Measurements from ENCODE around the gene SUCLG2.

The SUCLG2 gene

GRCh38 chr3:67418426-67419217 lies 235.8 kb downstream of the SUCLG2 start:
- Histone ChIP-seq H3K36me3 (ENCODE audit: control insufficient read depth in 1 of 2, insufficient read depth in 2 of 2, low read length in 2 of 2) (no peaks in the 10 kb centered on the region), H3K9me3 (ENCODE audit: control insufficient read depth in 1 of 2, low read length in 2 of 2) (peaks cover 0 to 6% of the 10 kb centered on the region in 2 donors), H3K4me3 (ENCODE audit: low read depth in 1 of 2, low read length in 2 of 2) (no peak overlapping the region), H3K27ac (ENCODE audit: low read length) (no peak overlapping the region), H3K27me3 (ENCODE audit: low read depth, low read length) (no peaks in the 10 kb centered on the region), H3K4me1 (ENCODE audit: control insufficient read depth in 1 of 2, insufficient read depth in 2 of 2, low read length in 2 of 2) (no peaks in the 10 kb centered on the region)

- Histone ChIP-seq H3K27ac (ENCODE audit: low read length) (no peak overlapping the region), H3K4me1 (ENCODE audit: control insufficient read depth in 1 of 2, insufficient read depth in 2 of 2, low read length in 2 of 2) (no peaks in the 10 kb centered on the region), H3K4me3 (ENCODE audit: low read depth in 1 of 2, low read length in 2 of 2) (no peak overlapping the region), H3K9me3 (ENCODE audit: control insufficient read depth in 1 of 2, low read length in 2 of 2) (peaks cover 0 to 6% of the 10 kb centered on the region in 2 donors), H3K36me3 (ENCODE audit: control insufficient read depth in 1 of 2, insufficient read depth in 2 of 2, low read length in 2 of 2) (no peaks in the 10 kb centered on the region), H3K27me3 (ENCODE audit: low read depth, low read length) (no peaks in the 10 kb centered on the region)
Measured at GRCh38 chr3:67416703-67417102, 237.7 kb downstream of the SUCLG2 start.

- no peaks in the 10 kb centered on the region for H3K36me3 ChIP-seq (ENCODE audit: control insufficient read depth in 1 of 2, insufficient read depth in 2 of 2, low read length in 2 of 2)
- no peaks in the 10 kb centered on the region for H3K27me3 ChIP-seq (ENCODE audit: low read depth, low read length)
- peaks cover 0 to 6% of the 10 kb centered on the region in 2 donors for H3K9me3 ChIP-seq (ENCODE audit: control insufficient read depth in 1 of 2, low read length in 2 of 2)
- no peak overlapping the region for H3K4me3 ChIP-seq (ENCODE audit: low read depth in 1 of 2, low read length in 2 of 2)
- no peak overlapping the region for H3K27ac ChIP-seq (ENCODE audit: low read length)
- no peaks in the 10 kb centered on the region for H3K4me1 ChIP-seq (ENCODE audit: control insufficient read depth in 1 of 2, insufficient read depth in 2 of 2, low read length in 2 of 2)
Measured at GRCh38 chr3:67415511-67415910, 238.9 kb downstream of the SUCLG2 start.

GRCh38 chr3:67414740-67415139 lies 239.7 kb downstream of the SUCLG2 start:
- no peaks in the 10 kb centered on the region for H3K36me3 ChIP-seq (ENCODE audit: control insufficient read depth in 1 of 2, insufficient read depth in 2 of 2, low read length in 2 of 2)
- H3K27ac ChIP-seq (ENCODE audit: low read length), result no peak overlapping the region
- no peaks in the 10 kb centered on the region for H3K4me1 ChIP-seq (ENCODE audit: control insufficient read depth in 1 of 2, insufficient read depth in 2 of 2, low read length in 2 of 2)

GRCh38 chr3:67405193-67405592 lies 249.2 kb downstream of the SUCLG2 start:
- Histone ChIP-seq H3K9me3 (ENCODE audit: control insufficient read depth in 1 of 2, low read length in 2 of 2) (no peaks in the 10 kb centered on the region), H3K27ac (ENCODE audit: low read length) (no peak overlapping the region), H3K36me3 (ENCODE audit: control insufficient read depth in 1 of 2, insufficient read depth in 2 of 2, low read length in 2 of 2) (peaks cover 0 to 8% of the 10 kb centered on the region in 2 donors), H3K27me3 (ENCODE audit: low read depth, low read length) (no peaks in the 10 kb centered on the region), H3K4me1 (ENCODE audit: control insufficient read depth in 1 of 2, insufficient read depth in 2 of 2, low read length in 2 of 2) (no peaks in the 10 kb centered on the region), H3K4me3 (ENCODE audit: low read depth in 1 of 2, low read length in 2 of 2) (no peak overlapping the region)

More at GRCh38 chr3:67414740-67415139, 239.7 kb downstream of the SUCLG2 start:
- no peaks in the 10 kb centered on the region for H3K27me3 ChIP-seq (ENCODE audit: low read depth, low read length)
- H3K9me3 ChIP-seq (ENCODE audit: control insufficient read depth in 1 of 2, low read length in 2 of 2), result peaks cover 0 to 2% of the 10 kb centered on the region in 2 donors
- H3K4me3 ChIP-seq (ENCODE audit: low read depth in 1 of 2, low read length in 2 of 2), result no peak overlapping the region

- Histone ChIP-seq H3K4me3 (ENCODE audit: low read depth in 1 of 2, low read length in 2 of 2) (no peak overlapping the region), H3K9me3 (ENCODE audit: control insufficient read depth in 1 of 2, low read length in 2 of 2) (no peaks in the 10 kb centered on the region), H3K36me3 (ENCODE audit: control insufficient read depth in 1 of 2, insufficient read depth in 2 of 2, low read length in 2 of 2) (peaks cover 0 to 15% of the 10 kb centered on the region in 2 donors), H3K27ac (ENCODE audit: low read length) (no peak overlapping the region), H3K4me1 (ENCODE audit: control insufficient read depth in 1 of 2, insufficient read depth in 2 of 2, low read length in 2 of 2) (no peaks in the 10 kb centered on the region), H3K27me3 (ENCODE audit: low read depth, low read length) (no peaks in the 10 kb centered on the region)
Measured at GRCh38 chr3:67402873-67403272, 251.5 kb downstream of the SUCLG2 start.

GRCh38 chr3:67401921-67402320 lies 252.5 kb downstream of the SUCLG2 start:
- Histone ChIP-seq H3K36me3 (ENCODE audit: control insufficient read depth in 1 of 2, insufficient read depth in 2 of 2, low read length in 2 of 2) (peaks cover 0 to 15% of the 10 kb centered on the region in 2 donors), H3K4me3 (ENCODE audit: low read depth in 1 of 2, low read length in 2 of 2) (no peak overlapping the region), H3K9me3 (ENCODE audit: control insufficient read depth in 1 of 2, low read length in 2 of 2) (no peaks in the 10 kb centered on the region), H3K27me3 (ENCODE audit: low read depth, low read length) (no peaks in the 10 kb centered on the region), H3K4me1 (ENCODE audit: control insufficient read depth in 1 of 2, insufficient read depth in 2 of 2, low read length in 2 of 2) (no peaks in the 10 kb centered on the region), H3K27ac (ENCODE audit: low read length) (no peak overlapping the region)

- H3K27me3 ChIP-seq (ENCODE audit: low read depth, low read length), result no peaks in the 10 kb centered on the region
- no peaks in the 10 kb centered on the region for H3K4me1 ChIP-seq (ENCODE audit: control insufficient read depth in 1 of 2, insufficient read depth in 2 of 2, low read length in 2 of 2)
- no peak overlapping the region for H3K4me3 ChIP-seq (ENCODE audit: low read depth in 1 of 2, low read length in 2 of 2)
- no peaks in the 10 kb centered on the region for H3K9me3 ChIP-seq (ENCODE audit: control insufficient read depth in 1 of 2, low read length in 2 of 2)
- peaks cover 0 to 15% of the 10 kb centered on the region in 2 donors for H3K36me3 ChIP-seq (ENCODE audit: control insufficient read depth in 1 of 2, insufficient read depth in 2 of 2, low read length in 2 of 2)
- H3K27ac ChIP-seq (ENCODE audit: low read length), result no peak overlapping the region
Measured at GRCh38 chr3:67400476-67400875, 253.9 kb downstream of the SUCLG2 start.

GRCh38 chr3:67389176-67389575 lies 265.2 kb downstream of the SUCLG2 start:
- H3K27ac ChIP-seq (ENCODE audit: low read length), result no peak overlapping the region
- peaks cover 4 to 6% of the 10 kb centered on the region in 2 donors for H3K36me3 ChIP-seq (ENCODE audit: control insufficient read depth in 1 of 2, insufficient read depth in 2 of 2, low read length in 2 of 2)
- H3K4me3 ChIP-seq (ENCODE audit: low read depth in 1 of 2, low read length in 2 of 2), result no peak overlapping the region
- no peaks in the 10 kb centered on the region for H3K9me3 ChIP-seq (ENCODE audit: control insufficient read depth in 1 of 2, low read length in 2 of 2)
- H3K4me1 ChIP-seq (ENCODE audit: control insufficient read depth in 1 of 2, insufficient read depth in 2 of 2, low read length in 2 of 2), result no peaks in the 10 kb centered on the region
- no peaks in the 10 kb centered on the region for H3K27me3 ChIP-seq (ENCODE audit: low read depth, low read length)

- H3K4me3 ChIP-seq (ENCODE audit: low read depth in 1 of 2, low read length in 2 of 2), result no peak overlapping the region
- H3K9me3 ChIP-seq (ENCODE audit: control insufficient read depth in 1 of 2, low read length in 2 of 2), result no peaks in the 10 kb centered on the region
- peaks cover 4 to 6% of the 10 kb centered on the region in 2 donors for H3K36me3 ChIP-seq (ENCODE audit: control insufficient read depth in 1 of 2, insufficient read depth in 2 of 2, low read length in 2 of 2)
- no peaks in the 10 kb centered on the region for H3K4me1 ChIP-seq (ENCODE audit: control insufficient read depth in 1 of 2, insufficient read depth in 2 of 2, low read length in 2 of 2)
- H3K27ac ChIP-seq (ENCODE audit: low read length), result no peak overlapping the region
- no peaks in the 10 kb centered on the region for H3K27me3 ChIP-seq (ENCODE audit: low read depth, low read length)
Measured at GRCh38 chr3:67388738-67389137, 265.7 kb downstream of the SUCLG2 start.

- H3K27ac ChIP-seq (ENCODE audit: low read length), result no peak overlapping the region
- peaks cover 0 to 4% of the 10 kb centered on the region in 2 donors for H3K36me3 ChIP-seq (ENCODE audit: control insufficient read depth in 1 of 2, insufficient read depth in 2 of 2, low read length in 2 of 2)
- H3K4me3 ChIP-seq (ENCODE audit: low read depth in 1 of 2, low read length in 2 of 2), result no peak overlapping the region
- no peaks in the 10 kb centered on the region for H3K4me1 ChIP-seq (ENCODE audit: control insufficient read depth in 1 of 2, insufficient read depth in 2 of 2, low read length in 2 of 2)
- no peaks in the 10 kb centered on the region for H3K9me3 ChIP-seq (ENCODE audit: control insufficient read depth in 1 of 2, low read length in 2 of 2)
- H3K27me3 ChIP-seq (ENCODE audit: low read depth, low read length), result no peaks in the 10 kb centered on the region
Measured at GRCh38 chr3:67386451-67386850, 268.0 kb downstream of the SUCLG2 start.
